Activated T-cell treated with anti-CD3 and anti-CD28 coated beads, Interleukin-2, amount 50 U/mL, for 24 hours (primary cell): ENCODE results near the gene CAMSAP3.
A peak's percentile ranks its signal among the peaks of the same experiment; 100 is the strongest.

ENCODE experiments used
- DNase-seq: peaks from one replicate; pipeline ENCODE4 v3.0.0-alpha.2; 2020
- H3K27ac Mint-ChIP-seq: 2 replicates; pipeline ENCODE4 v1.8.0; 2020; ENCODE audit warnings: mild to moderate bottlenecking, mixed read lengths
- H3K27me3 Mint-ChIP-seq: 2 replicates; pipeline ENCODE4 v1.8.0; 2020; ENCODE audit warnings: mixed read lengths
- H3K36me3 Mint-ChIP-seq: 2 replicates; pipeline ENCODE4 v1.8.0; 2020; ENCODE audit warnings: low read depth, mixed read lengths
- H3K4me1 Mint-ChIP-seq: 2 replicates; pipeline ENCODE4 v1.8.0; 2020; ENCODE audit warnings: low read depth, mixed read lengths
- H3K4me3 Mint-ChIP-seq: 2 replicates; pipeline ENCODE4 v1.8.0; 2020; ENCODE audit warnings: mild to moderate bottlenecking, moderate library complexity, mixed read lengths
- H3K9me3 Mint-ChIP-seq: 2 replicates; pipeline ENCODE4 v1.8.0; 2020; ENCODE audit warnings: mixed read lengths

The CAMSAP3 gene

DNA sequence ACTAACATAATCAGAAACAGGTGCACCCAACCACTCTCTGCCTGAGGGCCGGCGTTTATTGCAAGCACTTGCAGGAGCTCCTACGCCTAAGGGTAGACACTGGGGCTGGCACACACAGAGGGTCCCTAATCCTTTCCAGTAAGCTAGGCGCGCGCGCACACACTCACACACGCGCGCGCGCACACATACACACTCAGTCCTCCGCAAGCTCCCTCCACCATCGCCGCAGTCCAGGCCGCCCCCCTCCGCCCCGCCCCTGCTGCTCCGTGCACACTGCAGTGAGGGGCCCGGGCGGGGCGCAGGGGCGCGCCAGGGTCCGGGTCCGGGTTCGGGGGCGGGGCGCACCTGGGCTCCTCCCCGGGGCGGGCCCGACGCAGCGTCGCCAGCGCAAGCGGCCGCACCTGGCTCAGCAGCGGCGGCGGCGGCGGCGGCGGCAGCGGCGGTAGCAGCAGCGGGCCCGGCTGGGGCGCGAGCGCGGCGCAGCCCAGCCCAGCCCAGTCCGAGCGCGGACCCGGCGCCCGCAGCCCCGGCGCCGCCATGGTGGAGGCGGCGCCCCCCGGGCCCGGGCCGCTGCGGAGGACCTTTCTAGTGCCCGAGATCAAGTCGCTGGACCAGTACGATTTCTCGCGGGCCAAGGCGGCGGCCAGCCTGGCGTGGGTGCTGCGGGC lies at the start of gene CAMSAP3:
Gene CAMSAP3, plus strand, starts transcription at position 398 of the 668 bp plus-strand sequence. Its CDS starts 140 bp downstream, at position 538.
- Mint-ChIP-seq H3K36me3 (no peaks in the 10 kb centered on the region), H3K4me1 (peaks cover 1% of the 10 kb centered on the region), H3K27ac (no peak within 1 kb of the TSS), H3K4me3 (peak within 1 kb of the TSS; percentile 66), H3K27me3 (peaks cover 52% of the 10 kb centered on the region), H3K9me3 (peaks cover 3% of the 10 kb centered on the region)
- peak; percentile 68 for DNase-seq

DNA sequence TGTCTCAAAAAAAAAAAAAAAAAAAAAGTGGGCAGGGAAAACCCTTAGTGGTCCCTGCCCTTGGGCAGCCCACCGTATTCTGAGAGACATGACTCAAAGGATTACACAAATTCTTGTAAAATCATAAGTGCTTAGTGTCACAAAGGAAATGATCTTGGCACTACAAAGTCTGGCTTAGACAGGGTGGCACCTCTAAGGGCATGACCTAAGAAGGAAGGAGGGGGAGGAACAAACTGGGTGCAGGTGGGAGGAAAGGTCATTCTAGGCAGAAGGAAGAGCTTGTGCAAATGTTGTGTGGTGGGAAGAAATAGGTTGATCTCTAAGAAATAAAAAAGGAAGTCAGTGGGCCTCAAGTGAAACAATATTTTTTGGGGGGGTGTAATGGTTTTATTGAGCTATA lies 49.8 kb upstream of the CAMSAP3 start:
- no peak for DNase-seq
- peaks cover 28% of the 10 kb centered on the region for H3K4me1 Mint-ChIP-seq
- peaks cover 61% of the 10 kb centered on the region for H3K36me3 Mint-ChIP-seq

GRCh38 chr19:7547159-7547558 lies 48.5 kb upstream of the CAMSAP3 start:
- Mint-ChIP-seq H3K27ac (peak overlapping the region; percentile 73), H3K4me3 (no peak overlapping the region)

More for the DNA sequence above, 49.8 kb upstream of the CAMSAP3 start:
- peak overlapping the region; percentile 80 for H3K27ac Mint-ChIP-seq
- H3K9me3 Mint-ChIP-seq, result no peaks in the 10 kb centered on the region
- no peak overlapping the region for H3K4me3 Mint-ChIP-seq
- no peaks in the 10 kb centered on the region for H3K27me3 Mint-ChIP-seq

DNA sequence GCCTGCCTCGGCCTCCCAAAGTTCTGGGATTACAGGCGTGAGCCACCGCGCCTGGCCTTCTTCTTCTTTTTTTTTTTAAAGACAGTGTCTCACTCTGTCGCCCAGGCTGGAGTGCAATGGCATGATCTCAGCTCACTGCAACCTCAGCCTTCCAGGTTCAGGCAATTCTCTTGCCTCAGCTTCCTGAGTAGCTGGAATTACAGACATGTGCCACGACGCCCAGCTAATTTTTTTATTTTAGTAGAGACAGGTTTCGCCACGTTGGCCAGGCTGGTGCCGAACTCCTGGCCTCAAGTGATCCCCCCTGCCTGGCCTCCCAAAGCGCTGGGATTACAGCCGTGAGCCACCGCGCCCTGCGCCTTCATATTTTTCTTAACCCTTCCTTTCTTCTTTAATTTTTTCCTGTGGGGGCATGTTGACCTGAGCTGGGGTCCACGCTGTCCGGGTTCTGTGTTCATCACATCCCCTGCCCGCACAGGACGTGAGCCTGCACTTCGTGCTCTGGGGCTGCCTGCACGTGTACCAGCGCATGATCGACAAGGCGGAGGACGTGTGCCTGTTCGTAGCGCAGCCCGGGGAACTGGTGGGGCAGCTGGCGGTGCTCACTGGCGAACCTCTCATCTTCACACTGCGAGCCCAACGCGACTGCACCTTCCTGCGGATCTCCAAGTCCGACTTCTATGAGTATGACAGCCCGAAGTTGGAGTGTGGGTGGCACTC lies 46.1 kb upstream of the CAMSAP3 start:
- Mint-ChIP-seq H3K36me3 (peaks cover 61% of the 10 kb centered on the region), H3K9me3 (no peaks in the 10 kb centered on the region), H3K4me1 (peaks cover 23% of the 10 kb centered on the region), H3K27me3 (no peaks in the 10 kb centered on the region), H3K27ac (no peak overlapping the region), H3K4me3 (no peak overlapping the region)
- no peak for DNase-seq

More at GRCh38 chr19:7547159-7547558, 48.5 kb upstream of the CAMSAP3 start:
- peaks cover 27% of the 10 kb centered on the region for H3K4me1 Mint-ChIP-seq
- no peak for DNase-seq
- peaks cover 62% of the 10 kb centered on the region for H3K36me3 Mint-ChIP-seq
- H3K27me3 Mint-ChIP-seq, result no peaks in the 10 kb centered on the region
- no peaks in the 10 kb centered on the region for H3K9me3 Mint-ChIP-seq

DNA sequence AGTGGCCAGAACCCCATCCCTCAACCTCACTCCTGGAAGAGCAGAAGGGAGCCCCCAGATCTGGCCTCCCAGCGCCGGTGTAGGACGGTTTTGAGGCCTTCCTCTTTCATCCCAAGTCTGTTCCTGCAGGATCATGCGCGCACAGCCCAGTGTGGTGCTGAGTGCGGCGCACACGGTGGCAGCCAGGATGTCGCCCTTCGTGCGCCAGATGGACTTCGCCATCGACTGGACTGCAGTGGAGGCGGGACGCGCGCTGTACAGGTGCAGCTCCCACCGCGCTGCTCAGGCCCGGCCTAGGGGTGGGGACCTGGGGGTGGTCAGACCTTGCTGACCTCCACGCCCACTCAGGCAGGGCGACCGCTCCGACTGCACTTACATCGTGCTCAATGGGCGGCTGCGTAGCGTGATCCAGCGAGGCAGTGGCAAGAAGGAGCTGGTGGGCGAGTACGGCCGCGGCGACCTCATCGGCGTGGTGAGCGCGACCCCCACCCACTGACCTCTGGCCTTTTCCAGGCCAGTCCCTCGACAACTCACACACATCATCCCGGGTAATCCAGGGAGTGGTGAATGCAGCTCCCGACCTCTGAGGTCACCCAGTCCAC lies 45.4 kb upstream of the CAMSAP3 start:
- H3K4me1 Mint-ChIP-seq, result peaks cover 22% of the 10 kb centered on the region

GRCh38 chr19:7550987-7551761 lies 44.5 kb upstream of the CAMSAP3 start:
- H3K4me3 Mint-ChIP-seq, result no peak overlapping the region
- no peaks in the 10 kb centered on the region for H3K9me3 Mint-ChIP-seq
- peaks cover 15% of the 10 kb centered on the region for H3K4me1 Mint-ChIP-seq
- H3K36me3 Mint-ChIP-seq, result peaks cover 61% of the 10 kb centered on the region
- H3K27ac Mint-ChIP-seq, result no peak overlapping the region
- no peaks in the 10 kb centered on the region for H3K27me3 Mint-ChIP-seq
- peak; percentile 46 for DNase-seq

More for the DNA sequence above, 45.4 kb upstream of the CAMSAP3 start:
- Mint-ChIP-seq H3K36me3 (peaks cover 60% of the 10 kb centered on the region), H3K9me3 (no peaks in the 10 kb centered on the region), H3K4me3 (no peak overlapping the region), H3K27me3 (no peaks in the 10 kb centered on the region), H3K27ac (no peak overlapping the region)
- no peak for DNase-seq

- no peaks in the 10 kb centered on the region for H3K27me3 Mint-ChIP-seq
- H3K4me1 Mint-ChIP-seq, result peaks cover 6% of the 10 kb centered on the region
- DNase-seq, result no peak
- peaks cover 70% of the 10 kb centered on the region for H3K36me3 Mint-ChIP-seq
- H3K9me3 Mint-ChIP-seq, result no peaks in the 10 kb centered on the region
- no peak overlapping the region for H3K27ac Mint-ChIP-seq
- no peak overlapping the region for H3K4me3 Mint-ChIP-seq
These were observed 42.9 kb upstream of the CAMSAP3 start for GRCh38 chr19:7552781-7553180.

DNA sequence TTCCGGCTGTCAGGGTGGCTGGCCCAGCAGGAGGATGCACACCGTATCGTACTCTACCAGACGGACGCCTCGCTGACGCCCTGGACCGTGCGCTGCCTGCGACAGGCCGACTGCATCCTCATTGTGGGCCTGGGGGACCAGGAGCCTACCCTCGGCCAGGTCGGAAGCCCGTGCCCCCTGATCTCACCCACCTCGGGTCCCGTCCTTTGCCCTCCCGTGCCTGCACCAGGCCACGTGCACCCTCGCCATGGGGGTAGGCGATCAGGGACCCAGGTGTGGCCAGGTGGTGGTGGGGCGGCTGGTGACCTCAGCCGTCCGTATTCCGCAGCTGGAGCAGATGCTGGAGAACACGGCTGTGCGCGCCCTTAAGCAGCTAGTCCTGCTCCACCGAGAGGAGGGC lies 41.1 kb upstream of the CAMSAP3 start:
- Mint-ChIP-seq H3K4me1 (peaks cover 6% of the 10 kb centered on the region), H3K27ac (no peak overlapping the region), H3K27me3 (no peaks in the 10 kb centered on the region)

DNA sequence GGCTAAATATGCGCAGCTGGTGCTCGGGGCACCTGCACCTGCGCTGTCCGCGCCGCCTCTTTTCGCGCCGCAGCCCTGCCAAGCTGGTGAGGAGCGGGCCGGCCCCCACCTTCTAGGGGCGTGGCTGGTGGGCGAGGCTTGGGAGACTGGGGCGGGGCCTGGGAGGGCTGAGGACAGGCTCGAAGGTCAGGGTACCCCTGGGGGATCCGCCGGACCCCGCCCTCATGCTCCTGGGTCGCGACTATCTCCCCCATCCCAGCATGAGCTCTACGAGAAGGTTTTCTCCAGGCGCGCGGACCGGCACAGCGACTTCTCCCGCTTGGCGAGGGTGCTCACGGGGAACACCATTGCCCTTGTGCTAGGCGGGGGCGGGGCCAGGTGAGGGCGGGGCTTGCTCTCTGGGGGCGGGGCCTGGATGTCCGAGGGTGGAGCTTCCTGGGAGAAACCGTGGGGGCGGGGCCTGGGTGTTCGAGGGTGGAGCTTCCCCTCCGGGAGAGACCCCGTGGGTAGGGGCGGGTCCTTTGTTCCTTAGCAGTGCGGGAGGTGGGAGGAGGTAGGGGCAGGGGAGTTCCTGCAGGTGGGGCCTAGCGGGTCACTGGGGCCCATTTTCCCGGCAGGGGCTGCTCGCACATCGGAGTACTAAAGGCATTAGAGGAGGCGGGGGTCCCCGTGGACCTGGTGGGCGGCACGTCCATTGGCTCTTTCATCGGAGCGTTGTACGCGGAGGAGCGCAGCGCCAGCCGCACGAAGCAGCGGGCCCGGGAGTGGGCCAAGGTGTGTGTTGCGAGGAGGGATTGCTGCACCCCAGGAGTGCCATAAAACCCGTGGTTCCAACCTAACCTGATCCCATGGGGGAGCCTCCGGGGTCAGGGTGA lies 40.4 kb upstream of the CAMSAP3 start:
- H3K36me3 Mint-ChIP-seq, result peaks cover 83% of the 10 kb centered on the region
- peaks cover 6% of the 10 kb centered on the region for H3K4me1 Mint-ChIP-seq
- no peaks in the 10 kb centered on the region for H3K27me3 Mint-ChIP-seq
- peaks cover 1% of the 10 kb centered on the region for H3K9me3 Mint-ChIP-seq
- H3K27ac Mint-ChIP-seq, result no peak overlapping the region
- peak; percentile 60 for DNase-seq
- H3K4me3 Mint-ChIP-seq, result no peak overlapping the region

More for the DNA sequence above, 41.1 kb upstream of the CAMSAP3 start:
- Mint-ChIP-seq H3K9me3 (no peaks in the 10 kb centered on the region), H3K36me3 (peaks cover 84% of the 10 kb centered on the region), H3K4me3 (no peak overlapping the region)
- no peak for DNase-seq

GRCh38 chr19:7556696-7557315 lies 38.9 kb upstream of the CAMSAP3 start:
- peaks cover 4% of the 10 kb centered on the region for H3K9me3 Mint-ChIP-seq
- peaks cover 84% of the 10 kb centered on the region for H3K36me3 Mint-ChIP-seq

GRCh38 chr19:7558667-7559066 lies 37.0 kb upstream of the CAMSAP3 start:
- peaks cover 4% of the 10 kb centered on the region for H3K9me3 Mint-ChIP-seq
- no peaks in the 10 kb centered on the region for H3K4me1 Mint-ChIP-seq
- no peak for DNase-seq
- no peak overlapping the region for H3K27ac Mint-ChIP-seq
- H3K36me3 Mint-ChIP-seq, result peaks cover 78% of the 10 kb centered on the region
- no peaks in the 10 kb centered on the region for H3K27me3 Mint-ChIP-seq
- no peak overlapping the region for H3K4me3 Mint-ChIP-seq

More at GRCh38 chr19:7556696-7557315, 38.9 kb upstream of the CAMSAP3 start:
- Mint-ChIP-seq H3K4me3 (no peak overlapping the region), H3K27me3 (no peaks in the 10 kb centered on the region), H3K27ac (no peak overlapping the region), H3K4me1 (no peaks in the 10 kb centered on the region)
- DNase-seq, result no peak

DNA sequence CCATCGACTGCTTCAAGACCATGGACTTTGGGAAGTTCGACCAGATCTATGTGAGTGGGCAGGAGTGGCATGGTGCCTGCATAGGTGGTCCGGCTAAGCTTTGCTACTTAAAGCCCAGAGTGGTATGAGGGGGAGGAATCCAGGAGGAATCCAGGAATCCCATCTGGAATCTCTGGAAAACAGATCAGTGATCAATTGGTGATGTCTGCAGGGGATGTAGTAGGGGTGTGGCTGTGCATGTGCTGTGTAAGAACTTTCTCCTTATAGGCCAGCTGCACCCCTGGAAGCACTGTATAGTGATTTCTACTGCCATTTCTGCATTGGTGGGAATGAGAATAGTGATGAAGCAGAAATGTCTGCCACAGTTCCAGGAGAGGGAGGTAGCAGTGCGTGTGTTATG lies 36.6 kb upstream of the CAMSAP3 start:
- H3K27ac Mint-ChIP-seq, result no peak overlapping the region
- H3K4me3 Mint-ChIP-seq, result no peak overlapping the region
- no peak for DNase-seq
- H3K4me1 Mint-ChIP-seq, result no peaks in the 10 kb centered on the region
- no peaks in the 10 kb centered on the region for H3K27me3 Mint-ChIP-seq
- peaks cover 4% of the 10 kb centered on the region for H3K9me3 Mint-ChIP-seq
- peaks cover 76% of the 10 kb centered on the region for H3K36me3 Mint-ChIP-seq

- Mint-ChIP-seq H3K27me3 (no peaks in the 10 kb centered on the region), H3K27ac (no peak overlapping the region), H3K36me3 (peaks cover 73% of the 10 kb centered on the region), H3K4me3 (no peak overlapping the region), H3K4me1 (no peaks in the 10 kb centered on the region), H3K9me3 (peaks cover 4% of the 10 kb centered on the region)
- DNase-seq, result no peak
These were observed 35.4 kb upstream of the CAMSAP3 start for GRCh38 chr19:7560255-7560654.
